Stimulated activated naive CD4-positive, alpha-beta T cell (primary cell): ENCODE data around the gene RNU6-8.

Experiments
- DNase-seq, 6 experiments: peaks; one replicate each; lab custom pipeline; 2025; lab: John Stamatoyannopoulos, UW

Gene RNU6-8

GRCh38 chr14:32202998-32203882 lies at the start of gene RNU6-8:
Gene RNU6-8 (minus strand): TSS chr14:32203269.
- peak; percentile 87 to 100 (median 88) for DNase-seq

DNA sequence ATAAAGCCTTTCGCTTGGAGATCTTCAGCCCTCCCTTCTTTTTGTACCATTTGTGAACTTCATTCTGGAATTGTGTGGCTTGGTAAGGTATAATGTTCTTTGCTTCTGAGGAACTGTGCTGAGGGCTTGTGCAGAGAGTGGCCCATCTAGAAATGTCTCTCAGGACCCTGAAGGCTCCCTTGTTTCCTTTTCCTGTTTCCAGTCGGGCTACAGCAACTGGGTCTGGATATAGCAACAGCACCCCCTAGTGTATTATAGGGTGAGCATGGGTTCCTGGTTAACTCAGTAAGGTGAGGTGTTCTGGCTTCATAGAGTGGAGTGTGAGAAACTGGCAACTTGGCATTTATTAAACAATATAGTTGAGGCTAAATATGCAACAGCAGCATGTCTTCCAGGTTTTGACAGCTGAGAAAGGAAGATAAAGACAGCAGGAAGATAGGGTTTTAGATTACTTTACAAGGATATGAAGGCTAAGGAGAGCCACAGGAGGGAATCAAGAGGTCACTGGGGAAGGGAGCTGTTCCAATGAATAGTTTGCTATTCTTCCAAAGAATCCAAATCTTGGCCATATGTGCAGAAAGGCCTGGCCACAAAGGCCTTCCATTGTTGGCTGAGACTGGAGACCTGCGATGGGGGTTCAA lies 49.1 kb upstream of the RNU6-8 start:
- peak; percentile 12 to 72 (median 38) for DNase-seq

- DNase-seq, result no peak
Observed at GRCh38 chr14:32251530-32251929, 48.5 kb upstream of the RNU6-8 start.

GRCh38 chr14:32250681-32251080 lies 47.6 kb upstream of the RNU6-8 start:
- no peak for DNase-seq

GRCh38 chr14:32249780-32250179 lies 46.7 kb upstream of the RNU6-8 start:
- DNase-seq, result no peak

- no peak for DNase-seq
Observed at GRCh38 chr14:32249371-32249770, 46.3 kb upstream of the RNU6-8 start.

- no peak for DNase-seq
Observed at GRCh38 chr14:32246751-32247150, 43.7 kb upstream of the RNU6-8 start.

DNA sequence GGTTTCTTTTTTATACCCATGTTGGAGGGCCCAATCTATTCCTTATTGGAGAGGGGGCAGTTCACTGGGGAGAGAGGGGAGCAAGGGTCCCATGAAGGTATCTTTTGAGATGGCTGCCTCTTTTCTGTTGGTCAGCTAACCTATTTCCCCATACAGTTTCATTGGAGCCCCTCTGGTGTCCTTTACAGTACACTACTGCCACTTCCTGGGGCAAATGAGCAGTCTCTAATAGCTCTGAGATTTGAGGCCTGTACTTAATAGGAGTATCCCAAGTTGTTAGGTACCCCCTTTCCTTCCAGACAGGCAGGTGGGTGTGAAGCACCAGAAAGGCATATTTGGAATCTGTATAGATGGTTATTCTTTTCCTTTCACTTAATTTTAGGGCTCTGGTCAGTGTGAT lies 41.3 kb upstream of the RNU6-8 start:
- no peak for DNase-seq

DNA sequence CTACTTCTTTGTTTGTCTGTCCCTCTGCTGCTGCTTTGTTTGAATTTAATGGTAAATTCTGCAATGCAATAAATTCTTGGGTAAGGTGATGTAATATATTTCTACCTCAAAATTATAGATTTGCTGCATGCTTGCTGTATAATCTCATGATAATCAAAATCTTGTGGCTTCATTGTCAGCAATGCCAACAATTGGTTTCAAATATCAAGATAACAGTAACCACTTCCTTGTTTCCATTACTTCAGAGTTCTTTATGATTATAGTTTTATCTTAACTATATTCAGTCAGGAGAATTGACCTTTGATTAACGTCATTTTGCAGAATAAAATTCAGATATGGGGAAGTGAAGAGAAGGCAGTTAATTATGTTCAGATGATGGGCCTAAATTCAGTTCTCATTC lies 30.2 kb upstream of the RNU6-8 start:
- no peak for DNase-seq

- DNase-seq, result no peak
Observed at GRCh38 chr14:32232481-32232880, 29.4 kb upstream of the RNU6-8 start.

GRCh38 chr14:32230695-32231280 lies 27.7 kb upstream of the RNU6-8 start:
- DNase-seq, result no peak

- DNase-seq, result no peak
Observed at GRCh38 chr14:32230181-32230580, 27.1 kb upstream of the RNU6-8 start.

DNA sequence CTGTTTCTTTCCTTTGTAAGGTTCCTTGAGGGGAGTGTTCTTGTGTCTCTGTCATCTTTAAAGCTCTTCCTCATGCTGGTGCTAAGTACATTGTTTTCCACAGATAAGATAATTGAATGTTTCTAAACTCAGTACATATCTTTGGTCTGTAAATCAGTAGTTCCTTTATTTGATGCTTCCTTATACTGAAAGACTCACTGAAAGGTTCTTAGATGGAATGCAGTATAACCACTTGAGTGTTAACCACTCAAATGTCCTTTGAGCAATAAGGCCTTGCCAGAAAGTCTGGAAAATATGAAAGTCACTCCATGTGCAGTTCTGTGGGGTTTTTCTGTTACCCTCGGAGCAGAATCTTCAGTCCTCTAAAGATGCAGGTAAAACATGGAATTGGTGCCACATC lies 23.0 kb upstream of the RNU6-8 start:
- DNase-seq, result no peak

GRCh38 chr14:32225378-32225920 lies 22.4 kb upstream of the RNU6-8 start:
- DNase-seq, result no peak

GRCh38 chr14:32224737-32225377 lies 21.8 kb upstream of the RNU6-8 start:
- DNase-seq, result peak in 1 of 6 experiments; percentile 7

DNA sequence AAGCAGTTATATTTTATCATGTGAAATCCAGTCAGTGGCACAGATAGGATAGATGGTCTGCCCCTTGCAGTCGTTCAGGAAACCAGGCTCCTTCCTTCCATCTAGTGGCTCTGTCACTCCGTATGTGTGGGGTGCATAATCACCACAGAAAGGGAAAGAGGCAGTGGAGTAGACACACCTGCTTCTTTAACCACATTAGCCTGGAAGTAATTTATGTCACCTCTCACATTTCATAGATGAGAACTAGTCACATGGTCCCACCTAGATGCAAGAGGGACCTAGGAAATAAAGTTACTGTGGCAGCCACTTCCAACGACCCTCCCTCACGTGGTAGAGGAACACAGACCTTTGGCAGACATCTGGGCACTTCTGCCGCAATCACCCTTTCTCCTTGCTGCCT lies 14.2 kb upstream of the RNU6-8 start:
- no peak for DNase-seq

GRCh38 chr14:32212833-32213232 lies 9.8 kb upstream of the RNU6-8 start:
- no peak for DNase-seq

GRCh38 chr14:32211068-32211404 lies 8.0 kb upstream of the RNU6-8 start:
- DNase-seq, result no peak

DNA sequence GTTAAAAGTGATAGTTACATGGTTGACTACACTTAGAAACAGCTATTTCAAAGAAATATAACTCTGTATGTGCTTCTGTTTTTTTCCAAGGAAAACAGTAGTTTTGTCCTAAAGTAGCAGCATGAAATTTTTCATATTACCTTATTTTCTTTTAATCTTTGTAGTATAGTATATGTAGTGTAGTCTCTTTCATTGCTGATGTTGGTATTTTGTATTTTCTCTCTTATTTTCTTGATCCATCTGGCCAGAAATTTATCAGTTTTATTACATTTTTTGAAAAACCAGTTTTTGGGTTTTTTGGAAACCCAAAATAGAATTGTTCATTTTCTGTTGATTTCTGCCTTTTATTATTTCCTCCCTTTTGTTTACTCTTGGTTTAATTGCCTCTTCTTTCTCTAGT lies 6.4 kb upstream of the RNU6-8 start:
- DNase-seq, result no peak

DNA sequence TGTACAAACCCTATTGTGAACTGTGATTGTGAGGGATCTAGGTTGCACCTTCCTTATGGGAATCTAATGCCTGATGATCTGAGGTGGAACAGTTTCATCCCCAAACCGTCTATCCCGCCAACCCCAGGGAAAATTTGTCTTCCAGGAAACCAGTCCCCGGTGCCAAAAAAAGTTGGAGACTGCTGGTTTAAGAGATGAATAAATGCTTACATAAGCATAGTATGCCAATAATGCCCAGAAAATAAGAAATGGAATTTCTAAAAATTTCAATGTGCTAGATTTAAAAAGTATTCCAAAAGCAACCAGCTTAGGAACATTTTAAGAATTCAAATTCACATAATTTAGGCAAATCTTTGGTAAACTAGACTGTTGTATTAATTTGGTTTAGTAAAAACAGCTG lies 5.4 kb upstream of the RNU6-8 start:
- no peak for DNase-seq

DNA sequence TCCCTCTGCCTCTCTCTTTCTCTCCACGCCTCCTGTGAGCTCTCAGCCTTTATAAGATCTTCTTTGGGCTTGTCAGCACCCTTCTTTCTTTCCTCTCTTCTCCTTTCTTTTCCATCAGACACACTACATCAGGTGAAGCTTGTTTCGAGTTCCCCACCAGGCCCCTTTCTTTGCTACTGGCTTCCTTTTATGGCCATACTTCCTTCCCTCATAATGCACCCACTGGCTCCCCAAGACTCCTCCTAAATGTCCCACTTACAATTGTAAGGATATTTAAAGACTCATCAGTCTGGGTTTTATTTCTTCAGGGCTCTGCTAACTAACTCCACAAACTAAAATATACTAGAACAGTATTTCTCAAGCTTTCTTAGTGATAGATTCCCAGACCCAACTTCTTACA lies 3.5 kb upstream of the RNU6-8 start:
- DNase-seq, result no peak

DNA sequence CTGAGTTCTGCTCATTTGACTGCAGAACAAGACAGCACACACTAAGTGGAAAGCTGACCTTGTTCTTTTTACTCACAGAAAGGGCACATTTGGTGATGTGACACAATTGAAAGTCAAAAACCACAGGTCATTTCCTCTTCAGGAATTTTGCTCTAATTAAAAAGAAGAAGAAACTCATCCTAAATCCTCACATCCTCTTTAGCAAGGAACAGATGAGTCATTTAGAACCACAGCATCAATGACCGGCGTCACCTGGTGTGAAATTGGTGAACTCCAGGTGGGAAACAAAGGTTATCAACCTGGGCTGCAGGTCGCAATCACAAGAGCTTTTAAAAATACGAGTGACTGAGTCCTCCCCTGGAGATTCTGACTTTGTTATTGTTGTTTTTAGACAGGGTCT lies 2.9 kb upstream of the RNU6-8 start:
- no peak for DNase-seq
